ENCODE data around the gene ZBTB16.

ZBTB16 gene

DNA sequence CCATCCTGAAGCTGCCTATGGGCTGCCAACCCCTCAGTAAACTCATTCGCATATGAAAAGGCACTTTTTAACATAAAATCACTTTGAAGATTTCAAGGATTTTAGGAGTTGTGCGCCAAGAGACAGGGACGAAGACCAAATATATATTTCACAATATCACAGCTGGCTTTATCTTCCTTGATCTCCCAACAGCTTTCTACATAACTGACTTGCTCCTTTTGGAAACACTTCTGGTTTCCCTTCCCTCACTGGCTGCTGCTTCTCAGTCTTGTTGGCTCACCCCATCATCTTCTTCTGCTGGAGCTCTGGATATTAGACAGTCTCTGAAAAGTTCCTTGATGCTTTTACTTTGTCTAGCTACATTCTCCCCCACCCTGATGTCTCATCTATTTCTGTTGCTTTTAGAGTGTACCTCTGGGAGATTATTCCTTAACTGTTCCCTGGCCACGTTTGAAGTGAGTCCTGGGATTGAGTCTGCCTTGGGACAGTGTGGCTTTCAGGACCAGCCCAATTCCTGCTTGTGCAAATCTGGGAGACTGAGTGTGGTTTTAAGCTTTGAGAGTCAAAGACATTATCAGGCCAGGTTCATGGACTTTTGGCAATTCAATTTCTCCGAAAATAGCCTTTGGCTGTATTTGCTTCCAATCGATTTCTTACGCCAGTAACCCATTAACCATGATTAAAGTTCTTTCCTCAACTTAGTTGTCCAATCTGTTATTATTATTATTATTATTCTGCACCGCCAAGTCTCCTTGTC is 205.8 kb downstream of the ZBTB16 start:
- no peak for TF ChIP-seq CTCF (IDR thresholded peaks at IDR 0.05; ENCODE audit: extremely low read depth, insufficient read depth, missing control alignments)
- no peak for DNase-seq (ENCODE audit: low spot score)
- in situ Hi-C loops (cut with MboI; ENCODE audit: low pct_unique_long_range_greater_than_20kb, low sequenced_read_pairs, unreplicated experiment), result loop anchor here (25.0 kb wide), 2 partner anchors 378 to 453 kb away; partner anchors contain the start of gene USP28

DNA sequence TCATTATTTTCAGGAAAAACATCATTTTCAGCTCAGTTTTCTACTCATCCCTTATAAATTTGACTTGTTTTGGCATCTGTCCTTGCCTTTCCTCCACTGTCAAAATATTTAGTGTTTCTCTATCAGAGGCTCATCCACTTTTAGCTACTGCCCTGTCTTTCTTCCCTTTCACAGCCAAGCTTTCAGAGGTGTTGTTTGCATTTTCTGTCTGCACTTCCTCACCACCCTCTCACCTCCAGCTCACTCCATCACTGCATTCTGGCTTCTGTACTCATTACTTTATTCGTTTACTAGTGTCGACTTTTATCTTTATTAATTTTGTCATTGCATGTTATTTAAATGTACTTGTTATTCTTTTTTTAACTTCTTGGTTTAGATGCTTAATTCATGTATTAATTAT is 210.0 kb downstream of the ZBTB16 start:
- in situ Hi-C loops (cut with MboI; ENCODE audit: low pct_unique_long_range_greater_than_20kb, low sequenced_read_pairs, unreplicated experiment), result loop anchor here (25.0 kb wide), 2 partner anchors 382 to 457 kb away; partner anchors contain the start of gene USP28
- TF ChIP-seq CTCF (IDR thresholded peaks at IDR 0.05; ENCODE audit: extremely low read depth, insufficient read depth, missing control alignments), result no peak
- no peak for DNase-seq (ENCODE audit: low spot score)

DNA sequence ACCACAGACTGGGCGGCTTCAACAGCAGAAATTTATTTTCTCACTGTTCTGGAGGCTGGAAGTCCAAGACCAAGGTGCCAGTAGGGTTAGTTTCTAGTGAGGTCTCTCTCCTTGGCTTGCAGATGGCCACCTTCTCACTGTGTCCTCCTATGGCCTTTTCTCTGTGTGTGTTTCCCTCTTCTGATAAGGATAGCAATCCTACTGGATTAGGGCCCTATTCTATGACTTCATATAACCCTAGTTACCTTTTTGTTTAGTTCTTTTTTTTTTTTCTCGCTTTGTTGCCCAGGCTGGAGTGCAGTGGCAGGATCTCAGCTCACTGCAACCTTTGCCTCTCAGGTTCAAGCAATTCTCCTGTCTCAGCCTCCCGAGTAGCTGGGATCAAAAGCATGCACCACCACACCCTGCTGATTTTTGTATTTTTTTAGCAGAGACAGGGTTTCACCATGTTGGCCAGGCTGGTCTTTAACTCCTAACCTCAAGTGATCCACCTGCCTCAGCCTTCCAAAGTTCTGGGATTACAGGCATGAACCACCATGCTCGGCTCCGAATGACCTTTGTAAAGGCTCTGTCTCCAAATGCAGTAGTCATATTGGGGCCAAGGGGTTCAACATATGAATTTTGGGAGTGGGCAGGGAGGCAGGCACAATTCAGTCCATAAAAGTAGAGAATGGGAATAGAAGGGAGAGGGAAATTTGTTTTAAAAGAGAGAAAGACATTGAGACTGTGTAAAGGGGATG is 211.2 kb downstream of the ZBTB16 start:
- DNase-seq (ENCODE audit: low spot score), result no peak
- no peak for TF ChIP-seq CTCF (IDR thresholded peaks at IDR 0.05; ENCODE audit: extremely low read depth, insufficient read depth, missing control alignments)
- in situ Hi-C loops (cut with MboI; ENCODE audit: low pct_unique_long_range_greater_than_20kb, low sequenced_read_pairs, unreplicated experiment), result loop anchor here (25.0 kb wide), 2 partner anchors 383 to 458 kb away; partner anchors contain the start of gene USP28

GRCh38 chr11:114271316-114271715 is 211.8 kb downstream of the ZBTB16 start:
- in situ Hi-C loops (cut with MboI; ENCODE audit: low pct_unique_long_range_greater_than_20kb, low sequenced_read_pairs, unreplicated experiment), result loop anchor here (25.0 kb wide), 2 partner anchors 384 to 459 kb away; partner anchors contain the start of gene USP28
- no peak for DNase-seq (ENCODE audit: low spot score)
- no peak for TF ChIP-seq CTCF (IDR thresholded peaks at IDR 0.05; ENCODE audit: extremely low read depth, insufficient read depth, missing control alignments)

GRCh38 chr11:114272311-114272710 is 212.8 kb downstream of the ZBTB16 start:
- TF ChIP-seq CTCF (IDR thresholded peaks at IDR 0.05; ENCODE audit: extremely low read depth, insufficient read depth, missing control alignments), result no peak
- in situ Hi-C loops (cut with MboI; ENCODE audit: low pct_unique_long_range_greater_than_20kb, low sequenced_read_pairs, unreplicated experiment), result loop anchor here (25.0 kb wide), 2 partner anchors 385 to 460 kb away; partner anchors contain the start of gene USP28
- no peak for DNase-seq (ENCODE audit: low spot score)

GRCh38 chr11:114273071-114273470 is 213.6 kb downstream of the ZBTB16 start:
- TF ChIP-seq CTCF (IDR thresholded peaks at IDR 0.05; ENCODE audit: extremely low read depth, insufficient read depth, missing control alignments), result no peak
- in situ Hi-C loops (cut with MboI; ENCODE audit: low pct_unique_long_range_greater_than_20kb, low sequenced_read_pairs, unreplicated experiment), result loop anchor here (25.0 kb wide), 2 partner anchors 386 to 461 kb away; partner anchors contain the start of gene USP28

More at GRCh38 chr11:114273071-114273470, 213.6 kb downstream of the ZBTB16 start:
- no peak for DNase-seq (ENCODE audit: low spot score)
